Measurements from ENCODE around the gene TGFB1. TPM values are rescaled to one million over a fixed set of nuclear protein-coding genes. Genes with fewer than 3 reads are reported as not detected.

TGFB1 gene
- total RNA-seq, 1 experiment from 2014 or later: 10.4 TPM

DNA sequence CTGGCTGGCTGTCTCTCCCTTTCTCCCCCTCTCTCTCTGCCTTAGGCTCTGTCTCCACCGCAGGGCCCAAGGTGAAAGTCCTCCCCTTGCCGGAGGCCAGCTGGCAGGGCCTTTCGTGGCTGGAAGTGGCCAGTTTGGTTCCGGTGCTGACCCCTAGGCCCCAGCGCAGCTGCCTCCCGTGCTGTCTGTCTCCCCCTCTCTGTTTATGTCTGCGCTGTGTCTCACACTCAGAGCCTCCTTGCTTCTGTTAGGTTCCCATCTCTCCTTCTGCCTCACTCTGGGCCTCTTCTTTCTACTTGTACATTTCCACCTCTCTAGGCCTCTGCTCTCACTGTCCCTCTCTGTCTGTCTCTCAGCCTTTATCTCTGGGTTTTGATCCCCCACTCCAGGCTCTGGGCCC lies 30.7 kb downstream of the TGFB1 start:
- ATAC-seq (no peak), DNase-seq (ENCODE audit: low spot score) (no peak)
- Mint-ChIP-seq H3K9me3 (no peaks in the 10 kb centered on the region), H3K36me3 (peaks cover 9% of the 10 kb centered on the region), H3K27me3 (ENCODE audit: low read depth) (no peaks in the 10 kb centered on the region; the same call in 1 of the 2 replicates), H3K4me1 (peaks cover 52% of the 10 kb centered on the region), H3K27ac (peak overlapping the region; percentile 63), H3K4me3 (no peak overlapping the region)
- ChIA-PET CTCF (interaction anchor here (1.5 to 3.4 kb wide), 5 partner anchors 8 to 248 kb away, joined by 7 to 66 read pairs (median 15); partner anchors contain the start of gene TGFB1), POLR2A (no interaction called here)
- TF ChIP-seq, protein P1, sequence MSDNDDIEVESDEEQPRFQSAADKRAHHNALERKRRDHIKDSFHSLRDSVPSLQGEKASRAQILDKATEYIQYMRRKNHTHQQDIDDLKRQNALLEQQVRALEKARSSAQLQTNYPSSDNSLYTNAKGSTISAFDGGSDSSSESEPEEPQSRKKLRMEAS (CRISPR knock-in tag; IDR thresholded peaks at IDR 0.05): no peak
- no peak for TF ChIP-seq GABPB1 (CRISPR knock-in tag; IDR thresholded peaks at IDR 0.05)
- TF ChIP-seq, protein P2, sequence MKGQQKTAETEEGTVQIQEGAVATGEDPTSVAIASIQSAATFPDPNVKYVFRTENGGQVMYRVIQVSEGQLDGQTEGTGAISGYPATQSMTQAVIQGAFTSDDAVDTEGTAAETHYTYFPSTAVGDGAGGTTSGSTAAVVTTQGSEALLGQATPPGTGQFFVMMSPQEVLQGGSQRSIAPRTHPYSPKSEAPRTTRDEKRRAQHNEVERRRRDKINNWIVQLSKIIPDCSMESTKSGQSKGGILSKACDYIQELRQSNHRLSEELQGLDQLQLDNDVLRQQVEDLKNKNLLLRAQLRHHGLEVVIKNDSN (CRISPR knock-in tag; IDR thresholded peaks at IDR 0.05): no peak
- no peak for TF ChIP-seq CBFB (CRISPR knock-in tag; IDR thresholded peaks at IDR 0.05; ENCODE audit: low read depth)
- TF ChIP-seq, protein P3, sequence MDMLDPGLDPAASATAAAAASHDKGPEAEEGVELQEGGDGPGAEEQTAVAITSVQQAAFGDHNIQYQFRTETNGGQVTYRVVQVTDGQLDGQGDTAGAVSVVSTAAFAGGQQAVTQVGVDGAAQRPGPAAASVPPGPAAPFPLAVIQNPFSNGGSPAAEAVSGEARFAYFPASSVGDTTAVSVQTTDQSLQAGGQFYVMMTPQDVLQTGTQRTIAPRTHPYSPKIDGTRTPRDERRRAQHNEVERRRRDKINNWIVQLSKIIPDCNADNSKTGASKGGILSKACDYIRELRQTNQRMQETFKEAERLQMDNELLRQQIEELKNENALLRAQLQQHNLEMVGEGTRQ (CRISPR knock-in tag; IDR thresholded peaks at IDR 0.05): no peak
- TF ChIP-seq ESRRA (CRISPR knock-in tag; IDR thresholded peaks at IDR 0.05; ENCODE audit: borderline replicate concordance): no peak
- TF ChIP-seq ATF1 (CRISPR knock-in tag; IDR thresholded peaks at IDR 0.05): no peak
- TF ChIP-seq, protein P4, sequence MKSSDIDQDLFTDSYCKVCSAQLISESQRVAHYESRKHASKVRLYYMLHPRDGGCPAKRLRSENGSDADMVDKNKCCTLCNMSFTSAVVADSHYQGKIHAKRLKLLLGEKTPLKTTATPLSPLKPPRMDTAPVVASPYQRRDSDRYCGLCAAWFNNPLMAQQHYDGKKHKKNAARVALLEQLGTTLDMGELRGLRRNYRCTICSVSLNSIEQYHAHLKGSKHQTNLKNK (CRISPR knock-in tag; IDR thresholded peaks at IDR 0.05): no peak
- TF ChIP-seq, protein P5, sequence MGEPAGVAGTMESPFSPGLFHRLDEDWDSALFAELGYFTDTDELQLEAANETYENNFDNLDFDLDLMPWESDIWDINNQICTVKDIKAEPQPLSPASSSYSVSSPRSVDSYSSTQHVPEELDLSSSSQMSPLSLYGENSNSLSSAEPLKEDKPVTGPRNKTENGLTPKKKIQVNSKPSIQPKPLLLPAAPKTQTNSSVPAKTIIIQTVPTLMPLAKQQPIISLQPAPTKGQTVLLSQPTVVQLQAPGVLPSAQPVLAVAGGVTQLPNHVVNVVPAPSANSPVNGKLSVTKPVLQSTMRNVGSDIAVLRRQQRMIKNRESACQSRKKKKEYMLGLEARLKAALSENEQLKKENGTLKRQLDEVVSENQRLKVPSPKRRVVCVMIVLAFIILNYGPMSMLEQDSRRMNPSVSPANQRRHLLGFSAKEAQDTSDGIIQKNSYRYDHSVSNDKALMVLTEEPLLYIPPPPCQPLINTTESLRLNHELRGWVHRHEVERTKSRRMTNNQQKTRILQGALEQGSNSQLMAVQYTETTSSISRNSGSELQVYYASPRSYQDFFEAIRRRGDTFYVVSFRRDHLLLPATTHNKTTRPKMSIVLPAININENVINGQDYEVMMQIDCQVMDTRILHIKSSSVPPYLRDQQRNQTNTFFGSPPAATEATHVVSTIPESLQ (CRISPR knock-in tag; IDR thresholded peaks at IDR 0.05): no peak
- TF ChIP-seq ZNF317 (CRISPR knock-in tag; IDR thresholded peaks at IDR 0.05; ENCODE audit: borderline replicate concordance, low read depth): no peak

DNA sequence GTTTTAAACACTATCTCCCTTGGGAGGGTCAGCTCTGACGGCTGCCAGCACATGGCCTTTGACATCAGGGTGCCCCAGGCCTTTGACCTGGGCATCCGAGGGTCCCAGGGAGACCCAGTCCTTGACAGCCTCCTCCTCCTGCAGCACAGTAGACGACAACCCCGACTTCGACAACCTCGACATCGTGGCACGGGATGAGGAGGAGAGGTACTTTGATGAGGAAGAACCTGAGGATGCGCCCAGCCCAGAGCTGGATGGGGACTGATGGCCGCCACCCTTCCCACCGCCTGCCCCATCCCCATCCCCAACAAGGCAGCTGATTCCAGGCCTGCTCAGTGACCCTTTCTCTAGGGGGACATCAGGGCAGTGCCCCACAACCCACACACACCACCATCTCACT lies 31.3 kb downstream of the TGFB1 start:
- H3K27ac Mint-ChIP-seq: no peak overlapping the region; the same call in 1 of the 2 replicates
- no peak for ATAC-seq
- POLR2A ChIA-PET: interaction anchor here (1.7 kb wide), 1 partner anchor 12 kb away, joined by 8 read pairs; the partner anchor contains the start of gene CCDC97
- H3K36me3 Mint-ChIP-seq: peaks cover 15% of the 10 kb centered on the region
- H3K9me3 Mint-ChIP-seq: no peaks in the 10 kb centered on the region
- TF ChIP-seq SOX15 (CRISPR knock-in tag; IDR thresholded peaks at IDR 0.05) (no peak), MYBL2 (CRISPR knock-in tag; IDR thresholded peaks at IDR 0.05) (no peak), GABPB1 (CRISPR knock-in tag; IDR thresholded peaks at IDR 0.05) (no peak), NR1H2 (CRISPR knock-in tag; IDR thresholded peaks at IDR 0.05) (no peak), ZNF396 (CRISPR knock-in tag; IDR thresholded peaks at IDR 0.05; ENCODE audit: borderline replicate concordance) (no peak)
- TF ChIP-seq, protein P6, sequence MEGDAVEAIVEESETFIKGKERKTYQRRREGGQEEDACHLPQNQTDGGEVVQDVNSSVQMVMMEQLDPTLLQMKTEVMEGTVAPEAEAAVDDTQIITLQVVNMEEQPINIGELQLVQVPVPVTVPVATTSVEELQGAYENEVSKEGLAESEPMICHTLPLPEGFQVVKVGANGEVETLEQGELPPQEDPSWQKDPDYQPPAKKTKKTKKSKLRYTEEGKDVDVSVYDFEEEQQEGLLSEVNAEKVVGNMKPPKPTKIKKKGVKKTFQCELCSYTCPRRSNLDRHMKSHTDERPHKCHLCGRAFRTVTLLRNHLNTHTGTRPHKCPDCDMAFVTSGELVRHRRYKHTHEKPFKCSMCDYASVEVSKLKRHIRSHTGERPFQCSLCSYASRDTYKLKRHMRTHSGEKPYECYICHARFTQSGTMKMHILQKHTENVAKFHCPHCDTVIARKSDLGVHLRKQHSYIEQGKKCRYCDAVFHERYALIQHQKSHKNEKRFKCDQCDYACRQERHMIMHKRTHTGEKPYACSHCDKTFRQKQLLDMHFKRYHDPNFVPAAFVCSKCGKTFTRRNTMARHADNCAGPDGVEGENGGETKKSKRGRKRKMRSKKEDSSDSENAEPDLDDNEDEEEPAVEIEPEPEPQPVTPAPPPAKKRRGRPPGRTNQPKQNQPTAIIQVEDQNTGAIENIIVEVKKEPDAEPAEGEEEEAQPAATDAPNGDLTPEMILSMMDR (IDR thresholded peaks at IDR 0.05): no peak
- TF ChIP-seq, protein P5 (CRISPR knock-in tag; IDR thresholded peaks at IDR 0.05): no peak
- TF ChIP-seq, protein P2 (CRISPR knock-in tag; IDR thresholded peaks at IDR 0.05): no peak
- TF ChIP-seq, protein P7, sequence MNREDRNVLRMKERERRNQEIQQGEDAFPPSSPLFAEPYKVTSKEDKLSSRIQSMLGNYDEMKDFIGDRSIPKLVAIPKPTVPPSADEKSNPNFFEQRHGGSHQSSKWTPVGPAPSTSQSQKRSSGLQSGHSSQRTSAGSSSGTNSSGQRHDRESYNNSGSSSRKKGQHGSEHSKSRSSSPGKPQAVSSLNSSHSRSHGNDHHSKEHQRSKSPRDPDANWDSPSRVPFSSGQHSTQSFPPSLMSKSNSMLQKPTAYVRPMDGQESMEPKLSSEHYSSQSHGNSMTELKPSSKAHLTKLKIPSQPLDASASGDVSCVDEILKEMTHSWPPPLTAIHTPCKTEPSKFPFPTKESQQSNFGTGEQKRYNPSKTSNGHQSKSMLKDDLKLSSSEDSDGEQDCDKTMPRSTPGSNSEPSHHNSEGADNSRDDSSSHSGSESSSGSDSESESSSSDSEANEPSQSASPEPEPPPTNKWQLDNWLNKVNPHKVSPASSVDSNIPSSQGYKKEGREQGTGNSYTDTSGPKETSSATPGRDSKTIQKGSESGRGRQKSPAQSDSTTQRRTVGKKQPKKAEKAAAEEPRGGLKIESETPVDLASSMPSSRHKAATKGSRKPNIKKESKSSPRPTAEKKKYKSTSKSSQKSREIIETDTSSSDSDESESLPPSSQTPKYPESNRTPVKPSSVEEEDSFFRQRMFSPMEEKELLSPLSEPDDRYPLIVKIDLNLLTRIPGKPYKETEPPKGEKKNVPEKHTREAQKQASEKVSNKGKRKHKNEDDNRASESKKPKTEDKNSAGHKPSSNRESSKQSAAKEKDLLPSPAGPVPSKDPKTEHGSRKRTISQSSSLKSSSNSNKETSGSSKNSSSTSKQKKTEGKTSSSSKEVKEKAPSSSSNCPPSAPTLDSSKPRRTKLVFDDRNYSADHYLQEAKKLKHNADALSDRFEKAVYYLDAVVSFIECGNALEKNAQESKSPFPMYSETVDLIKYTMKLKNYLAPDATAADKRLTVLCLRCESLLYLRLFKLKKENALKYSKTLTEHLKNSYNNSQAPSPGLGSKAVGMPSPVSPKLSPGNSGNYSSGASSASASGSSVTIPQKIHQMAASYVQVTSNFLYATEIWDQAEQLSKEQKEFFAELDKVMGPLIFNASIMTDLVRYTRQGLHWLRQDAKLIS (CRISPR knock-in tag; IDR thresholded peaks at IDR 0.05; ENCODE audit: borderline replicate concordance): no peak
- no peak overlapping the region for H3K4me3 Mint-ChIP-seq
- CTCF ChIA-PET: interaction anchor here (0.5 to 3.4 kb wide), 23 partner anchors 9 to 544 kb away, joined by 3 to 66 read pairs (median 5); partner anchors contain the start of genes B3GNT8, B9D2, CCDC97 and RAB4B
- no peak for DNase-seq (ENCODE audit: low spot score)
- H3K4me1 Mint-ChIP-seq: peaks cover 48% of the 10 kb centered on the region
- no peaks in the 10 kb centered on the region; the same call in 1 of the 2 replicates for H3K27me3 Mint-ChIP-seq (ENCODE audit: low read depth)
